Upper lobe of right lung (tissue), 1 donor: Measurements from ENCODE around the gene ADGRD1. TPM values are rescaled to one million over a fixed set of nuclear protein-coding genes. Genes with fewer than 3 reads are reported as not detected.

ENCODE experiments used
- ATAC-seq: fragments of 200-7000 bp; cut with Tn5 transposase; one replicate; pipeline ENCODE4 v1.9.1; 2020; ENCODE audit warnings: mild to moderate bottlenecking, moderate library complexity
- DNase-seq: peaks from one replicate; pipeline ENCODE4 v3.0.0-alpha.2; 2020
- H3K27ac ChIP-seq: fragments of 200-600 bp; one replicate; pipeline ENCODE4 v1.8.0; 2022
- H3K27me3 ChIP-seq: fragments of 200-600 bp; one replicate; pipeline ENCODE4 v1.8.0; 2022; ENCODE audit warnings: mild to moderate bottlenecking
- H3K36me3 ChIP-seq: fragments of 200-600 bp; one replicate; pipeline ENCODE4 v1.8.0; 2022
- H3K4me1 ChIP-seq: fragments of 200-600 bp; one replicate; pipeline ENCODE4 v1.8.0; 2022
- H3K4me3 ChIP-seq: fragments of 200-600 bp; one replicate; pipeline ENCODE4 v1.8.0; 2022; ENCODE audit warnings: mild to moderate bottlenecking
- H3K9me3 ChIP-seq: fragments of 200-600 bp; one replicate; pipeline ENCODE4 v1.8.0; 2022
- intact Hi-C: fragments of 100-400 bp; cut with DNase I; formaldehyde crosslinking; loops from one replicate; pipeline ENCODE4 v1.11.0; 2022
- total RNA-seq: library from RNA; stranded (reverse); fragmentation: NEBNext Ultra II Directional; extraction: Animal tissue kit (Norgen Biotek cat#: 25700); gene quantifications from one replicate; pipeline ENCODE4 v1.2.1, GENCODE V29; 2021
- TF ChIP-seq, protein P1 (sequence below): fragments of 200-600 bp; IDR thresholded peaks from one replicate; pipeline ENCODE4 v1.8.0; 2022; ENCODE audit warnings: antibody characterized with exemption
- donor health status: DM: no; HTN: yes; CAD: no; lungs with severe emphysema.

Gene ADGRD1
- total RNA-seq, 1 donor from 2014 or later: 113 TPM

DNA sequence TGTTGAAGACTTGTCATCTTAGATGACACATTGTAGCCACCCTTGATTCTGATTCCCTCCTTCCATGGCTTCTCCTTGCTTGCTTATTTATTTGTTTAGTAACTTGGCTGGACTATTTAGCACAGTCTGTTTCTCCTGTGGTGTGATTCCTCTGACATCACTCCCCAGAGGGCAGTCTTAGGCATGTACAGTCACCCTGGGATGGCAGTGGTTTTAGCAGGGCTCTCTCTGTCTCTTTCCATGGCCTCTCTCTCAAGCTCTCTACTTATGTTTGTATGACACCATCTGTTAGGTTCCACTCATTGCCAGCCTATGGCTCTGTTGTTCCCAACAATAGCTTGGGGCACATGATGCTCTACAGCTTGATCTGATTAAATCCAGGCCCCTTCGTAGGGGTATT lies 158.3 kb downstream of the ADGRD1 start:
- no peaks in the 10 kb centered on the region for H3K9me3 ChIP-seq
- DNase-seq: peak; percentile 2
- intact Hi-C loops: no loop called here
- H3K4me1 ChIP-seq: peaks cover 4% of the 10 kb centered on the region
- no peak overlapping the region for H3K4me3 ChIP-seq
- H3K27ac ChIP-seq: no peak overlapping the region
- TF ChIP-seq, protein P1, sequence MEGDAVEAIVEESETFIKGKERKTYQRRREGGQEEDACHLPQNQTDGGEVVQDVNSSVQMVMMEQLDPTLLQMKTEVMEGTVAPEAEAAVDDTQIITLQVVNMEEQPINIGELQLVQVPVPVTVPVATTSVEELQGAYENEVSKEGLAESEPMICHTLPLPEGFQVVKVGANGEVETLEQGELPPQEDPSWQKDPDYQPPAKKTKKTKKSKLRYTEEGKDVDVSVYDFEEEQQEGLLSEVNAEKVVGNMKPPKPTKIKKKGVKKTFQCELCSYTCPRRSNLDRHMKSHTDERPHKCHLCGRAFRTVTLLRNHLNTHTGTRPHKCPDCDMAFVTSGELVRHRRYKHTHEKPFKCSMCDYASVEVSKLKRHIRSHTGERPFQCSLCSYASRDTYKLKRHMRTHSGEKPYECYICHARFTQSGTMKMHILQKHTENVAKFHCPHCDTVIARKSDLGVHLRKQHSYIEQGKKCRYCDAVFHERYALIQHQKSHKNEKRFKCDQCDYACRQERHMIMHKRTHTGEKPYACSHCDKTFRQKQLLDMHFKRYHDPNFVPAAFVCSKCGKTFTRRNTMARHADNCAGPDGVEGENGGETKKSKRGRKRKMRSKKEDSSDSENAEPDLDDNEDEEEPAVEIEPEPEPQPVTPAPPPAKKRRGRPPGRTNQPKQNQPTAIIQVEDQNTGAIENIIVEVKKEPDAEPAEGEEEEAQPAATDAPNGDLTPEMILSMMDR: no peak
- no peaks in the 10 kb centered on the region for H3K27me3 ChIP-seq
- H3K36me3 ChIP-seq: peaks cover 8% of the 10 kb centered on the region
- no peak for ATAC-seq

DNA sequence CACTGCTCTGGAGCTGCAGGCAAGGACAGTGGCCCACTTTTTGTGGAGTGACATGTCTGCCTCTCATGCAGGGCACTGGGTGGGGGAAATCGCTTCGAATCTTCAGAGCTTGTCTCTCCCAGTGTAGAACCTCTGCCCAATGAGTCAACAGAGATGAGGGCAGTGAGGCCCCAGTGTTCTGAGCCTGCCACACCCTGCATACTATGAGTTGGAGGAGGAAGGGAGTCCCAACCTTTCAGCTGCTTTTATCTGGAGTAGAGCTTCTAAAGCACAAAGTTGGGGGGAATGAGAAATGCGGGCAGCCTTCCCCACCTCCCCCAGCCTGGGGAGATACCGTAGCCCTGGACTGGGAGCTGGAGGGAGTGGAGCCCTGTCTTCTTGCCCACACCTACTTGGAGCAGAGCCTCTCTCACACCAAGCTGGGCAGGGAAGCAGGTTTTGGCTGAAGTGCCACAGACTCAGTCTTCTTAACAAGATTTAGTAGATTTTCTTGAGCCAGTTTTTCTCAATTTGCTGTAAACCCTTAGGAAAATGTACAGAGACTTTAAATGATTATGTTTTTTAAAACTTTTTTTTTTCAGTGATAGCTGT lies 159.1 kb downstream of the ADGRD1 start:
- DNase-seq: peak; percentile 31
- TF ChIP-seq, protein P1: no peak
- Histone ChIP-seq H3K27me3 (no peaks in the 10 kb centered on the region), H3K4me1 (peaks cover 4% of the 10 kb centered on the region), H3K36me3 (peaks cover 8% of the 10 kb centered on the region), H3K4me3 (no peak overlapping the region), H3K27ac (no peak overlapping the region), H3K9me3 (no peaks in the 10 kb centered on the region)
- peak; percentile 28 for ATAC-seq
- intact Hi-C loops: no loop called here

DNA sequence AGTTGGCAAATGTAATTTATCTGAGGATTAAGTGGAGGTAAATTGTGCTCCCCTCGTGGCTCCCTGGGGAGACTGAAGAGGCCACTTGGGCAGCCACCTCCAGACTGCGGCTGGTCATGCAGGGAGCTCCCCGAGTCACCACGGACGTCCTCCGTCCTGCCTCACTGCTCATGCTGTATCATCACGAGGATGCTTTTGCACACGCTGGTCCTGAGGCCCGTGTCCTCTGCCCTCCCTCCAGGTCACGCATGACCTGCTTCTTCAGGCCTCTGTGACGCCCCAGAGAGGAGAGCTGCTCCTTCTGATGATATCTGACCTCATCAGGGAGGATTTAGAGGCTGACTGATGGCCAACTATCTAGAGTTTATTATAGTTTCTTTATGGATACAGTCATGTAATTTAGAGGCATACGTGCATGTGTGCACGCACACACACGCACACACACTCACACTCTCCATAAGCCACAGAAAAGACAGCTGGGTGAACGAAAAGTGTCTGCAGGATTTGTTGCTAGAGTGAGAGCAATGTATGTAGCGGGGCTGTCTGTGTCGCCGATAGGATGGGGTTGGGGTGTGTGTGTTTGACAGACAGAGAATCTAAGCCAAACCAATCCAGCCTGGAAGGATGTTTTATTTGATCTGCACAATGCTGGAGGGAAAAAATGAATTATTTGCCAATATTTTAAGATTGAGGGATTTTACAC lies 160.0 kb downstream of the ADGRD1 start:
- H3K27me3 ChIP-seq: no peaks in the 10 kb centered on the region
- intact Hi-C loops: no loop called here
- DNase-seq: peak; percentile 38
- TF ChIP-seq, protein P1: no peak
- ATAC-seq: no peak
- H3K4me1 ChIP-seq: peaks cover 4% of the 10 kb centered on the region
- no peaks in the 10 kb centered on the region for H3K9me3 ChIP-seq
- no peak overlapping the region for H3K27ac ChIP-seq
- H3K36me3 ChIP-seq: peaks cover 13% of the 10 kb centered on the region
- no peak overlapping the region for H3K4me3 ChIP-seq

DNA sequence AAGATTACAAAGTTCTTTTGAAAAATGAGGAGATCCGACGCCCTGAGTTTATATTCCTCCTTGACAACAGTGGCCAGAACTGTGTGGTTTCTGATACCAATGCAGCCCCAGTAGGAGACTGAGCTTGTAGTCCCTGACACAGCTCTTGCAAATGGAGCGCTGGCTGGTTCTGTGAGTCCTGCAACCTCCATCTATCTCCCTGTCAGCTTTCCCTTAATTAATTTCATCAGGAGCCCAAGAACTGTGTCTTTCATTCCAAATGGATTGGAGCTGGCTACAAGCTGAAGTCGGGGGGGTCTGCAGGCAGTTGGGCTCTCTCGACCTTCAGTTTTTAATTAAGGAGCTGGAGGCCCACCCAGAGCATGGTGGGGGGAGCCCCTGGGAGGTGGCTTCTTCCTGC lies 160.6 kb downstream of the ADGRD1 start:
- Histone ChIP-seq H3K27ac (no peak overlapping the region), H3K9me3 (no peaks in the 10 kb centered on the region), H3K4me1 (peaks cover 4% of the 10 kb centered on the region), H3K27me3 (no peaks in the 10 kb centered on the region), H3K36me3 (peaks cover 13% of the 10 kb centered on the region), H3K4me3 (no peak overlapping the region)
- TF ChIP-seq, protein P1: no peak
- DNase-seq: peak; percentile 5
- no peak for ATAC-seq
- intact Hi-C loops: no loop called here

DNA sequence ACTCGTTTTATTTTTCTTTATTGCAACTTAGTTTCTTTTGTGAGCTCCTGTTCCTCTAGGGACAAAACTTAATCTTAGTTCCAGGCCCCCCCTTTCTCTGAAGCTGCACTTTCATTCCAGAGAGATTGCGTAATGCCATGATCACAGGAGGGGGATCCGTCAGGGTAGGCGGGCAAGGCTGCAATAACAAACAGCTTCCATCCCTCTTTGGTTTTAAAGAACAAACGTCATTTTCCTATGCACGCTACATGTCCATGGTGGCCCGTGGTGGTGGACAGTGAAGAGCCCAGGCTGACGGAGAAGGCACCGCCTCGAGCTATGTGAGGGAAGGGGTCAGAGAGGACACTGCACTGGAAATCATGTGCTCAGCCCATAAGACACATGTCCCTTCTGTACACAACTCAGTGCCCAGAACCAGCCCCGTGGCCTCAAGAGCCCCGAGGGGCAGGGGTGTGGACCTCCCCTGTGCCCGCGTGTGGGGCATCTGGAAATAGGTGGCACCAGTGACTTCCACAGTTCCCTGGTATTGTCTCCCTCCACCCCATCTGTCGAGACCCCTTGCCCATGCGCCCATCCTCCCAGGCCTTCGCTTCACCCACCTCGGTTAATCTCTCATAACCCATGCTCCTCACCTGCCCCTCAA lies 161.4 kb downstream of the ADGRD1 start:
- Histone ChIP-seq H3K27ac (peak overlapping the region; percentile 58), H3K4me3 (no peak overlapping the region), H3K27me3 (no peaks in the 10 kb centered on the region), H3K9me3 (no peaks in the 10 kb centered on the region), H3K4me1 (peaks cover 4% of the 10 kb centered on the region), H3K36me3 (peaks cover 13% of the 10 kb centered on the region)
- ATAC-seq: no peak
- TF ChIP-seq, protein P1: no peak
- intact Hi-C loops: no loop called here
- peak; percentile 40 for DNase-seq
